ENCODE measurements around the gene CFAP221.

The CFAP221 gene

GRCh38 chr2:119697290-119698020, 153.2 kb downstream of the CFAP221 start:
- TF ChIP-seq CTCF (IDR thresholded peaks at IDR 0.05; ENCODE audit: poor library complexity, severe bottlenecking), result no peak
- DNase-seq (ENCODE audit: low spot score) (no peak), ATAC-seq (ENCODE audit: low read depth) (no peak)
- Histone ChIP-seq H3K27ac (ENCODE audit: poor library complexity, severe bottlenecking) (no peak overlapping the region), H3K4me1 (ENCODE audit: insufficient read depth, poor library complexity, severe bottlenecking) (no peaks in the 10 kb centered on the region), H3K36me3 (ENCODE audit: low read depth) (no peaks in the 10 kb centered on the region), H3K9me3 (ENCODE audit: severe bottlenecking) (no peaks in the 10 kb centered on the region), H3K27me3 (ENCODE audit: insufficient read depth, poor library complexity, severe bottlenecking) (no peaks in the 10 kb centered on the region), H3K4me3 (ENCODE audit: severe bottlenecking) (no peak overlapping the region)

- Histone ChIP-seq H3K27me3 (ENCODE audit: insufficient read depth, poor library complexity, severe bottlenecking) (no peaks in the 10 kb centered on the region), H3K9me3 (ENCODE audit: severe bottlenecking) (no peaks in the 10 kb centered on the region), H3K36me3 (ENCODE audit: low read depth) (no peaks in the 10 kb centered on the region), H3K4me3 (ENCODE audit: severe bottlenecking) (no peak overlapping the region), H3K27ac (ENCODE audit: poor library complexity, severe bottlenecking) (no peak overlapping the region), H3K4me1 (ENCODE audit: insufficient read depth, poor library complexity, severe bottlenecking) (no peaks in the 10 kb centered on the region)
- TF ChIP-seq CTCF (IDR thresholded peaks at IDR 0.05; ENCODE audit: poor library complexity, severe bottlenecking), result no peak
- DNase-seq (ENCODE audit: low spot score) (no peak), ATAC-seq (ENCODE audit: low read depth) (no peak)
These were observed 154.0 kb downstream of the CFAP221 start for GRCh38 chr2:119698246-119698645.

- no peak for TF ChIP-seq CTCF (IDR thresholded peaks at IDR 0.05; ENCODE audit: poor library complexity, severe bottlenecking)
- Histone ChIP-seq H3K36me3 (ENCODE audit: low read depth) (no peaks in the 10 kb centered on the region), H3K4me3 (ENCODE audit: severe bottlenecking) (no peak overlapping the region), H3K27me3 (ENCODE audit: insufficient read depth, poor library complexity, severe bottlenecking) (no peaks in the 10 kb centered on the region), H3K4me1 (ENCODE audit: insufficient read depth, poor library complexity, severe bottlenecking) (no peaks in the 10 kb centered on the region), H3K9me3 (ENCODE audit: severe bottlenecking) (no peaks in the 10 kb centered on the region), H3K27ac (ENCODE audit: poor library complexity, severe bottlenecking) (no peak overlapping the region)
- DNase-seq (ENCODE audit: low spot score) (no peak), ATAC-seq (ENCODE audit: low read depth) (no peak)
These were observed 154.9 kb downstream of the CFAP221 start for GRCh38 chr2:119699016-119699606.

GRCh38 chr2:119700866-119701265, 156.6 kb downstream of the CFAP221 start:
- Histone ChIP-seq H3K4me1 (ENCODE audit: insufficient read depth, poor library complexity, severe bottlenecking) (no peaks in the 10 kb centered on the region), H3K9me3 (ENCODE audit: severe bottlenecking) (peaks cover 4% of the 10 kb centered on the region), H3K4me3 (ENCODE audit: severe bottlenecking) (no peak overlapping the region), H3K27me3 (ENCODE audit: insufficient read depth, poor library complexity, severe bottlenecking) (no peaks in the 10 kb centered on the region), H3K27ac (ENCODE audit: poor library complexity, severe bottlenecking) (no peak overlapping the region), H3K36me3 (ENCODE audit: low read depth) (no peaks in the 10 kb centered on the region)
- DNase-seq (ENCODE audit: low spot score) (no peak), ATAC-seq (ENCODE audit: low read depth) (no peak)
- TF ChIP-seq CTCF (IDR thresholded peaks at IDR 0.05; ENCODE audit: poor library complexity, severe bottlenecking), result no peak

GRCh38 chr2:119701352-119701751, 157.1 kb downstream of the CFAP221 start:
- Histone ChIP-seq H3K4me3 (ENCODE audit: severe bottlenecking) (no peak overlapping the region), H3K27ac (ENCODE audit: poor library complexity, severe bottlenecking) (no peak overlapping the region), H3K9me3 (ENCODE audit: severe bottlenecking) (peaks cover 4% of the 10 kb centered on the region), H3K36me3 (ENCODE audit: low read depth) (no peaks in the 10 kb centered on the region), H3K27me3 (ENCODE audit: insufficient read depth, poor library complexity, severe bottlenecking) (no peaks in the 10 kb centered on the region), H3K4me1 (ENCODE audit: insufficient read depth, poor library complexity, severe bottlenecking) (no peaks in the 10 kb centered on the region)
- DNase-seq (ENCODE audit: low spot score), result no peak
- ATAC-seq (ENCODE audit: low read depth), result no peak
- no peak for TF ChIP-seq CTCF (IDR thresholded peaks at IDR 0.05; ENCODE audit: poor library complexity, severe bottlenecking)
